Measurements from ENCODE around the gene CDK18.
A peak's percentile ranks its signal among the peaks of the same experiment; 100 is the strongest.

DNA sequence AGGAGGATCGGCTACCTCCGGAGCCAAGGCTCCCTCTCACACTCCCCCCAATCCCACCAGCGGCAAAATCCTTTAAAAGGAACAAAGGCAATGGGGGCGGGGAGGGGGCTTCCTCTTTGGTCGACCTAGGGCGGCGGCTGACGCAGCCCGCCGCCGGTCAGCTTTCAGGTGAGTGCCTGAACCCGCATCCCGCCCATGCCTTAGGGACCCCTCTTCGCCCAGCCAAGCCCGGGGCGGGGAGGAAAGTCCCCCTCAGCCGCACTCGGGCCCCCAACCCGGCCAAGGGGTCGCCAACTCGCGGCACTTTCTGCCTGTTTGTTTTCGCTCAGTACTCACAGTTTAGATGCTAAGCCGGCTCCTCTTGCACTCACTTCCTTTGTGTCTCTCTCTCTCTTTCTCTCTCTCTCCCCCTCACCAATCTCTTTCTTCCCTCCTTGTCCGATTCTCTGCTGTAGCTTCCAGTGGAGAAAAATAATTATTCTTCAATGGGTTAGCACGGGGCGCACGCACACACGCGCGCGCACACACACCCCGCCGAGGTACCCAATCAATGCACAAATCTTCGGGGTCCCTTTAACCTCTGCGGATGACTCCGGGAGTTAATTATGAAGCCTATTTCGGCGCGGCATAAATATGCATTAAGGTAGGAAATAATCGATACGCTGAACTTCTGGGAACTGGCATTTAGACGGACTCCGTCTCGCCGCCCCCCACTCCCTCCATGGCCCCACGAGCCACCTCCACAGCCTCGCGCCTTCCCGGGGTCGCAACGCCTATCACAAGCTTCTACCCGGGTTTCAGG is 48.7 kb upstream of the CDK18 start, which contains the start of gene BLACAT1:
- TF ChIP-seq POLR2AphosphoS5 (IDR thresholded peaks at IDR 0.05) (peak; percentile 9), EZH2 (IDR thresholded peaks at IDR 0.05; ENCODE audit: borderline replicate concordance, insufficient read depth, low read length, poor library complexity, severe bottlenecking) (no peak), EP300 (conservative IDR thresholded peaks at IDR 0.05; ENCODE audit: poor library complexity, severe bottlenecking) (no peak), TAF1 (IDR thresholded peaks at IDR 0.05; ENCODE audit: low read depth) (no peak), MXI1 (conservative IDR thresholded peaks at IDR 0.05; ENCODE audit: poor library complexity, severe bottlenecking) (no peak), SMC3 (conservative IDR thresholded peaks at IDR 0.05; ENCODE audit: poor library complexity) (peak; percentile 49)
- TF ChIP-seq, protein P1, sequence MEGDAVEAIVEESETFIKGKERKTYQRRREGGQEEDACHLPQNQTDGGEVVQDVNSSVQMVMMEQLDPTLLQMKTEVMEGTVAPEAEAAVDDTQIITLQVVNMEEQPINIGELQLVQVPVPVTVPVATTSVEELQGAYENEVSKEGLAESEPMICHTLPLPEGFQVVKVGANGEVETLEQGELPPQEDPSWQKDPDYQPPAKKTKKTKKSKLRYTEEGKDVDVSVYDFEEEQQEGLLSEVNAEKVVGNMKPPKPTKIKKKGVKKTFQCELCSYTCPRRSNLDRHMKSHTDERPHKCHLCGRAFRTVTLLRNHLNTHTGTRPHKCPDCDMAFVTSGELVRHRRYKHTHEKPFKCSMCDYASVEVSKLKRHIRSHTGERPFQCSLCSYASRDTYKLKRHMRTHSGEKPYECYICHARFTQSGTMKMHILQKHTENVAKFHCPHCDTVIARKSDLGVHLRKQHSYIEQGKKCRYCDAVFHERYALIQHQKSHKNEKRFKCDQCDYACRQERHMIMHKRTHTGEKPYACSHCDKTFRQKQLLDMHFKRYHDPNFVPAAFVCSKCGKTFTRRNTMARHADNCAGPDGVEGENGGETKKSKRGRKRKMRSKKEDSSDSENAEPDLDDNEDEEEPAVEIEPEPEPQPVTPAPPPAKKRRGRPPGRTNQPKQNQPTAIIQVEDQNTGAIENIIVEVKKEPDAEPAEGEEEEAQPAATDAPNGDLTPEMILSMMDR (IDR thresholded peaks at IDR 0.05; ENCODE audit: poor library complexity, severe bottlenecking): no peak
- TF ChIP-seq, protein P2, sequence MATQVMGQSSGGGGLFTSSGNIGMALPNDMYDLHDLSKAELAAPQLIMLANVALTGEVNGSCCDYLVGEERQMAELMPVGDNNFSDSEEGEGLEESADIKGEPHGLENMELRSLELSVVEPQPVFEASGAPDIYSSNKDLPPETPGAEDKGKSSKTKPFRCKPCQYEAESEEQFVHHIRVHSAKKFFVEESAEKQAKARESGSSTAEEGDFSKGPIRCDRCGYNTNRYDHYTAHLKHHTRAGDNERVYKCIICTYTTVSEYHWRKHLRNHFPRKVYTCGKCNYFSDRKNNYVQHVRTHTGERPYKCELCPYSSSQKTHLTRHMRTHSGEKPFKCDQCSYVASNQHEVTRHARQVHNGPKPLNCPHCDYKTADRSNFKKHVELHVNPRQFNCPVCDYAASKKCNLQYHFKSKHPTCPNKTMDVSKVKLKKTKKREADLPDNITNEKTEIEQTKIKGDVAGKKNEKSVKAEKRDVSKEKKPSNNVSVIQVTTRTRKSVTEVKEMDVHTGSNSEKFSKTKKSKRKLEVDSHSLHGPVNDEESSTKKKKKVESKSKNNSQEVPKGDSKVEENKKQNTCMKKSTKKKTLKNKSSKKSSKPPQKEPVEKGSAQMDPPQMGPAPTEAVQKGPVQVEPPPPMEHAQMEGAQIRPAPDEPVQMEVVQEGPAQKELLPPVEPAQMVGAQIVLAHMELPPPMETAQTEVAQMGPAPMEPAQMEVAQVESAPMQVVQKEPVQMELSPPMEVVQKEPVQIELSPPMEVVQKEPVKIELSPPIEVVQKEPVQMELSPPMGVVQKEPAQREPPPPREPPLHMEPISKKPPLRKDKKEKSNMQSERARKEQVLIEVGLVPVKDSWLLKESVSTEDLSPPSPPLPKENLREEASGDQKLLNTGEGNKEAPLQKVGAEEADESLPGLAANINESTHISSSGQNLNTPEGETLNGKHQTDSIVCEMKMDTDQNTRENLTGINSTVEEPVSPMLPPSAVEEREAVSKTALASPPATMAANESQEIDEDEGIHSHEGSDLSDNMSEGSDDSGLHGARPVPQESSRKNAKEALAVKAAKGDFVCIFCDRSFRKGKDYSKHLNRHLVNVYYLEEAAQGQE (IDR thresholded peaks at IDR 0.05; ENCODE audit: borderline replicate concordance): peak; percentile 14

Measured in neural cell (in vitro differentiated cells).